Stimulated activated CD4-positive, alpha-beta T cell treated with anti-CD3 and anti-CD28 coated beads, Interleukin-15, amount 100 ng/mL, for 24 hours (primary cell): Measurements from ENCODE around the gene SLC25A38.
A peak's percentile ranks its signal among the peaks of the same experiment; 100 is the strongest.

Experiments
- DNase-seq: peaks from one replicate; pipeline ENCODE4 v3.0.0-alpha.2; 2020

Gene SLC25A38

GRCh38 chr3:39378088-39378487, 5.1 kb upstream of the SLC25A38 start:
- DNase-seq, result peak; percentile 66

DNA sequence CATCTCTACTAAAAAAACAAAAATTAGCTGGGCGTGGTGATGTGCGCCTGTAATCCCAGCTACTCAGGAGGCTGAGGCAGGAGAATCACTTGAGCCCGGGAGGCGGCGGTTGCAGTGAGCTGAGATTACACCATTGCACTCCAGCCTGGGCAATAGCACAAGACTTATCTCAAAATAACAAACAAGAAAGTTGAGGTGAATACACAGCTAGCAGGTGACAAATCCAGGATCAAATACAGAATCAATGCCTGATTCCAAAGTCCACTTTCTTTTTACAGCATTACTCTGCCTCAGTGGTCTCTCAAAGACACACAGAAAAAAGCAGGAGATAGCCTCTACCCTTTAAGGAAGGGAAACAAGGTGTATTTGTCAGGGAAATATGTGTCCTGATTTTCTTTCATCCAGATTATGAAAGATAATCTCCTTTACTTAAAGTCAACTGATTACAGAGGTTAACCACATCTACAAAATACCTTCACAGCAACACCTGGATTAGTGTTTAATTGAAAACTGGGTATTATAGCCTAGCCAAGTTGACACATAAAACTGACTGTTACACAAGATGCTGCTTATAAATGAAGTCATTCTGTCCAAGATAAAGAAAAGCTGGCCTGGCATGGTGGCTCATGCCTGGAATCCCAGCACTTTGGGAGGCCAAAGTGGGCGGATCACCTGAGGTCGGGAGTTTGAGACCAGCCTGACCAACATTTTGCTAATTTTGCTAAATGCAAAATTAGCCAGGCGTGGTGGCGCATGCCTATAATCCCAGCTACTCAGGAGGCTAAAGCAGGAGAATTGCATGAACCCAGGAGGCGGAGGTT, 4.0 kb upstream of the SLC25A38 start:
- DNase-seq, result no peak

- no peak for DNase-seq
Observed at GRCh38 chr3:39379778-39380155, 3.4 kb upstream of the SLC25A38 start.

DNA sequence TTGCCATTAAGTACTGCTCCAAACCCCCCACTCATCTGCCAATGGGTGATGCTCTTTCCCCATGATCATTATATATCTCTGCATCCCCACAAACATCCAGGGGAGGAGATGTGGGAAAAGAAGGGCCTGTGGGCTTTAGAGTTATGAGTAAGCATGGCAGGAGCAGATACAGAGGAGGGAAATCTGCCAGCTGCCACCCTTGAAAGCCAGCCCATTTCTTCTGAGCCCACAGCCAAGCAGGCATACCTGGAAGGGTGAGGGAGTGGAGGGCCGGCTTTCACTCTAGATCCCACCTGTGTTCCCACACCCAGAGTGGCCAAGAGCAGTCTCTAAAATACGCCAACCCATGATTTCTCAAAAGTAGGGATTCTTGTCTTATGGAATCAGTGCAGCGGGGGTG, 1.7 kb upstream of the SLC25A38 start:
- DNase-seq, result no peak

DNA sequence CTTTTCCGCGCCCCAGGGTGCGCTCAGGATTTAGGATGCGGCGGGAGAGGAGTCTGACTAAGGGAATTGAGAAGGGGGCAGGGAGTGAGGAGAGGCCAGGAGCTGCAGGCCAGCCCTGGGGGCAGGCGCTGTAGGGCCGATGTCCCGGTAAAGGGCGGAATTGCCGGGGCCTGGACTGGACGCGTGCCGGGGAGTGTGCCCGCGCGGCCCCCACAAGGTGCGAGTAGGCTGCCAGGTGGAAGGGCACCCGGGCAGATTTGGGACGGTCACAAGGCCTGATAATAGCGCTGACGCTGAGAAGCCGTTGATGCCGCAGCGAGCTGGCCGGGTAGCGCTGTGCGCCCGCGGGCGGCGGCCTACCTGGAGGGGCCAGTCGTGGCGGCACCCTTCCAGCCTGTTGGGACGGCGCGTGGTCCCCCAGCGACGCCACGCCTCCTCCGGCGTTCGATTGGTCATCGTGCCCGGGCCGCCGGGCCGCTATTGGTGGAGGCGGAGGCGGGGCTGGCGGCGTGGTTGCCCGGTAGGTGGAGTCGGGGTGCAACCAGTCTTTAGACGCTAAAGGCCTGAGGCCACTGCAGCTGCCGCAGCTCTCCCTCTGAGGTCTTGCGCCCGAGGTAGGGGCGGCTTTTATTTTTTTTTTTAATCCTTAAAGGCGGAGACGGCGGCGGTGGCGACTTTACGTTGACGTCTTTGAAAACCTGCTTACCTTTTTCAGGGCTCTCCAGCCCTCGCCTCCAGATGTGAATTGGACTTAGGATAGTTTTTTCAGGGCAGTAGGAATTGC, 903 bp downstream of the SLC25A38 start:
- DNase-seq, result peak; percentile 99

DNA sequence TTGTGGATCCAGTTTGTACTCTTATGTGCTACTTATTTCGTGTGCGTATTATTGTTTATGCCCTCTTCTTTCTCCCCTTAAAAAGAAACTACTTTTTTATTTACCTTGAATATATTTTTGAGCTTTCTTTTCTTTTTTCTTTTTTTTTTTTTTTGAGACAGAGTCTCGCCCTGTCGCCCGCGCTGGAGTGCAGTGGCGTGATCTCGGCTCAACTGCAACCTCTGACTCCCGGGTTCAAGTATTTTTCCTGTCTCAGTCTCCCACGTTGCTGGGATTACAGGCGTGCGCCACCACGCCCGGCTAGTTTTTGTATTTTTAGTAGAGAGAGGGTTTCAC, 1.5 kb downstream of the SLC25A38 start:
- DNase-seq, result no peak

- DNase-seq, result no peak
Observed at GRCh38 chr3:39385456-39386090, 2.4 kb downstream of the SLC25A38 start.

DNA sequence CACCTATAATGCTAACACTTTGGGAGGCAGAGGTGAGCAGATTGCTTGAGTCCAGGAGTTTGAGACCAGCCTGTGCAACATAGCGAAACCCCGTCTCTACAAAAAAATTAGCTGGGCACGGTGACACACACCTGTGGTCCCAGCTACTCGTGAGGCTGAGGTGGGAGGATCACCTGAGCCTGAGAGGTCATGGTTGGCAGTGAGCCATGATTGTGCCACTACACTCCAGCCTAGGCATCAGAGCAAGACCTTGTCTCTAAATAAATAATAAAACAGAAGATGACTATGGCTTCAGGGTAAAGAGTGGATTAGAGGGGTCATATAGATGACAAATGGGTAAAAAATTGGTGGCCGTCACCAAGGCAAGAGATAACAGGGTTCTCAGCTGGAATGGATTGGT, 3.1 kb downstream of the SLC25A38 start:
- no peak for DNase-seq

- DNase-seq, result no peak
Observed at GRCh38 chr3:39387411-39387975, 4.3 kb downstream of the SLC25A38 start.

GRCh38 chr3:39388153-39388552, 5.0 kb downstream of the SLC25A38 start:
- DNase-seq, result no peak

DNA sequence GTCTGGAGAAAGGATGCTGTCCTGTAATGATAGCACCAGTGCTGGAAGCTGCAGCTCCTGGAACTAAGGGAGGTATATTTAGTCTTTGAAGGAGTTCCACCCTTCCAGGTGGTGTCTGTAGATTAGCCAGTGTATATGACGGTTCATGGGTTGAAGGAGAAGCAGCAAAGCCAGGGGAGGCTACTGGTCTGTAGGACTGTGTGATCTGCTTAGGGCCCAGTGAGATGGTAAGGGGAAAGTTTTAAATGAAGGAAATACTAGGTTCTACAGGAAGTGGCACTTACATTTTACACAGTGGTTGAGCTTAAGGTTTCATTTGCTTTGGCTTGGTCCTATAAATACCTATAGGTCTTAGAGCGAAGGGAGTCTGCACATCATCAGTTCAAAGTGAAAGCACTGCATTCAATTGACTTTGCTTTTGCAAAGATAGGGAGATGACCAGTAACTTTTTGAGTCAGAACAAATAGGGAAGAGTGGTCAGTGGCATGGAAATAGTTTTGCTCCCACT, 5.6 kb downstream of the SLC25A38 start:
- DNase-seq, result no peak

DNA sequence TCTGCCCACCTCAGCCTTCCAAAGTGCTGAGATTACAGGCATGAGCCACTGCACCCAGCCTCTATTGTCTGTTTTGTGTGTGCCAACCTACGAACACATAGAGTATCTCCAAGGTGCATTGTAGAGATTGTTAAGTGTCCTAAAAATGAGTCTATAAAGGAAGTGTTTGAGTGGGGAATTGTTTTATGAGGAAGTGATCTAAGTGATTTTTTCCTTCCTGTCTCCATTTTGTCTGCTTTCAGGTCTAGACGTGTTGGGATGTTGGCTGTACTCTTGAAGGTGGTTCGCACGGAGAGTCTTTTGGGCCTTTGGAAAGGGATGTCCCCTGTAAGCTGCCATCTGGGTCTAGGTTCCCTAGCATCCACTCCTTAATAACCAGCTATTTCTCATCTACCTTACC, 7.0 kb downstream of the SLC25A38 start:
- DNase-seq, result no peak

DNA sequence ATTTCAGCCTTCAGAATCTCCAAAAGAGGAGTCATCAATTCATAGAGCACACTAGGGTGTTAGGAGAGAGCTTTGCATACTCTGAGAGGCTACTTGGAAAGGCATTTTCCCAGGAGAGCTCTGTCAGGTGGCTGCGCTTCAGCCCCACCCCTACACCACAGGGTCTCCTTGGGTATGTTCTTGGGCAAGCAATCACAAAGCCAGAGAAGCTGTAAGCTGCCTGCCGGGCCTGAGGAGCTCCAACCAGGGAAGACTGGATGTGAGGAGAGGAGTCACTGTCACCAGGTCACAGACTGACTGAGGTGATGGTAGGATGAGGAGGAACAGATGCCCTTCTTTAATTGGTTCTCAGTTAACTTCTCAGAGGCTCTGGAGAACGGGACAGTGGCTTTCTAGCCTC, 13.5 kb downstream of the SLC25A38 start:
- no peak for DNase-seq

DNA sequence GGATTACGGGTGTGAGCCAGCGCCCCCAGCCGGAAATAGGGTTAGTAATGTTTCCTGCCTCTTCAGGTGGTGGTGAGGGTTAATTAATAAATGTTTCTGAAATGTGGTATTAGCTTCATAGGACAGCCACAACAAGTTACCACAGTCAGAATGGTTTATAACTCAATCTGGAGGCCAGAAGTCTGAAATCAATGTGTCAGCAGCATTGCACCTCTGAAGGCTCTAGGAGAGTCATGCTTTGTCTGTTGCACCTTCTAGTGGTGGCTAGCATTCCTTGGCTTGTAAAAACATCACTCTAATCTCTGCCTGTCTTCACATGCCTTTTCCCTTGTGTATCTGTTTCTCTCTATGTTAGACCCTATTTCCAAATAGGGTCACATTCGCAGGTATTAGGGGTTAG, 15.5 kb downstream of the SLC25A38 start:
- DNase-seq, result no peak

GRCh38 chr3:39401983-39402382, 18.8 kb downstream of the SLC25A38 start:
- no peak for DNase-seq

GRCh38 chr3:39404943-39405686, 21.9 kb downstream of the SLC25A38 start:
- DNase-seq, result no peak

DNA sequence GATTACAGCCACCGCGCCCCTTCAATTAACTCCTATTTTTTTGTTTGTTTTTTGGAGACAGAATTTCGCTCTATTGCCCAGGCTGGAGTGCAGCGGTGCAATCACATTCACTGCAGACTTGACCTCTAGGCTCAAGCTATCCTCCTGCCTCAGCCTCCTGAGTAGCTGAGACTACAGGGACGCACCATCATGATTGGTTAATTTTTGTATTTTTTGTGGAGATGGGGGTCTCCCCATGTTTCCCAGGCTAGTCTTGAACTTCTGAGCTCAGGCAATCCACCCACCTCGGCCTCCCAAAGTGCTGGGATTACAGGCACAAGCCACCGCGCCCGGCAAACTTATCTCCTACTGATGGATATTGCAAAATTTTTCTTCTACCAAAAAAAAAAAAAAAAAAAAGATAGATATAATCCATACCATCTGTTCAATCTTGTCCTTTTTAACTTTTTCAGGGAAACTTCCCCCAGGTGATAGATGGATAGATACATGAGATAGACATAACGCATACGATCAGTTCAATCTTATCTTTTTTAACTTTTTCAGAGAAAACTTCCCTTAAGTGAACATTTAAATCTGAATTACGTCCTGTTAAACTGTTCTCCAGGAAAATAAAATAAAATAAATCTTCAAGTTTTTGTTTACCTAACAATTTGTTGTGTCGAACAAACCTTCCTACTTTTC, 22.7 kb downstream of the SLC25A38 start:
- no peak for DNase-seq

- DNase-seq, result peak; percentile 96
Observed at GRCh38 chr3:39406368-39407258, 23.4 kb downstream of the SLC25A38 start, which contains the start of gene RPSA. Gene RPSA (plus strand): TSS chr3:39406720. CDS start chr3:39407654, 934 bp downstream.

- DNase-seq, result no peak
Observed at GRCh38 chr3:39407259-39407629, 24.1 kb downstream of the SLC25A38 start.

DNA sequence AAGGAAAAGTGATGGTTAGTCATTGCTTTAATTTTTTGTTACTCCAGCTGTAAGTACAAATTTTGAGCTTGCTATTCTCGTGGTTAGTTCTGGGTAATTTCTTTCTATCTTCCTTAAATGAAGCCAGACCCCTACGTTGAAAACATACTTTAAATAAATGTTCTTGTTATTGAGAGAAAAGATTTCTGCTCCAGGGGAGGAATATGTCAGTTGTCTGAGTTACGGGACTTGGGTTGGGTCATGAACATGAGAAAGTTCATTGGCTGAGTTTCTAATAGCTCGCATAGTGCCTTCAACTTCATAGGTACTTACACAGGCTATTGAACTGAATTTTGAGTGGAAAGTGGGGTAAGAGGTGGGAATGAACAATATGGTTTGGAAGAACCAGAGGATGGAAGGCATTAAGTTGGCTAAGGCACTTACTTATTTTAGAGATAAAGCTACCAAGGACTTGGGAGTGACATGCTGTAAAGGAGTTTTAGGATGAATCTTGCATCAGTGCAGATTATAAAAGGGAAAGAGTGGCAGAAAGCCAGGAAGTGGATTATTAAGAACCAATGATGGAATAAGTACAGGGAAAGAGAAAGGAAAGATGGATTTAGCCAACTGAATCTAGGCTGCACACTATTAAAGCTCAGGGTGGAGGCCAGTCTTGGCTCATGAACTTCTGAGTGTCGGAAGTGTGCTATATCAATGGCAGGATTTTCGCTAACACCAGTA, 24.8 kb downstream of the SLC25A38 start:
- no peak for DNase-seq
